Measurements from ENCODE around the gene MYO18B. TPM values are rescaled to one million over a fixed set of nuclear protein-coding genes. Genes with fewer than 3 reads are reported as not detected.

MYO18B gene
- total RNA-seq, 1 donor from 2014 or later = 0.07 TPM

GRCh38 chr22:25930083-25930482 lies 188.1 kb downstream of the MYO18B start:
- FAIRE-seq (no peak), DNase-seq (ENCODE audit: low read depth) (no peak)
- TF ChIP-seq EZH2 (IDR thresholded peaks at IDR 0.05; ENCODE audit: insufficient read depth, low read length) = no peak
- no peak for TF ChIP-seq CTCF (IDR thresholded peaks at IDR 0.05; ENCODE audit: insufficient read depth, low read depth, low read length)
- H3K9ac ChIP-seq (ENCODE audit: low read length) = no peak overlapping the region
- H3K27me3 ChIP-seq (ENCODE audit: insufficient read depth, low read length) = no peaks in the 10 kb centered on the region
- Mint-ChIP-seq H3K27me3 (ENCODE audit: low read depth, unreplicated experiment) (peaks cover 19% of the 10 kb centered on the region), H3K4me3 (ENCODE audit: unreplicated experiment) (no peak overlapping the region), H3K9me3 (ENCODE audit: unreplicated experiment) (peaks cover 3% of the 10 kb centered on the region), H3K4me1 (ENCODE audit: low read depth, unreplicated experiment) (no peaks in the 10 kb centered on the region), H3K36me3 (ENCODE audit: low read depth, unreplicated experiment) (no peaks in the 10 kb centered on the region), H3K27ac (ENCODE audit: unreplicated experiment) (no peak overlapping the region)
- H3K36me3 ChIP-seq (ENCODE audit: insufficient read depth, low read length) = no peaks in the 10 kb centered on the region
- H3K9me3 ChIP-seq (ENCODE audit: insufficient read depth, low read depth, low read length) = no peaks in the 10 kb centered on the region
- H3K79me2 ChIP-seq (ENCODE audit: insufficient read depth, low read length) = no peaks in the 10 kb centered on the region
- no peak overlapping the region for H3K4me2 ChIP-seq (ENCODE audit: low read length)
- no peaks in the 10 kb centered on the region for H4K20me1 ChIP-seq (ENCODE audit: insufficient read depth, low read length)
- H3K27ac ChIP-seq (ENCODE audit: low read depth, low read length) = no peak overlapping the region
- H2AFZ ChIP-seq (ENCODE audit: low read depth, low read length) = no peak overlapping the region
- no peaks in the 10 kb centered on the region for H3K4me1 ChIP-seq (ENCODE audit: insufficient read depth, low read length)
- no peak overlapping the region for H3K4me3 ChIP-seq (ENCODE audit: insufficient read depth, low read depth, low read length)

- no peak for DNase-seq (ENCODE audit: low read depth)
- Histone ChIP-seq H3K36me3 (ENCODE audit: insufficient read depth, low read length) (no peaks in the 10 kb centered on the region), H3K27ac (ENCODE audit: low read depth, low read length) (no peak overlapping the region), H3K79me2 (ENCODE audit: insufficient read depth, low read length) (no peaks in the 10 kb centered on the region), H3K9me3 (ENCODE audit: insufficient read depth, low read depth, low read length) (no peaks in the 10 kb centered on the region), H4K20me1 (ENCODE audit: insufficient read depth, low read length) (no peaks in the 10 kb centered on the region), H3K27me3 (ENCODE audit: insufficient read depth, low read length) (no peaks in the 10 kb centered on the region), H3K4me2 (ENCODE audit: low read length) (no peak overlapping the region), H3K9ac (ENCODE audit: low read length) (no peak overlapping the region), H2AFZ (ENCODE audit: low read depth, low read length) (no peak overlapping the region), H3K4me1 (ENCODE audit: insufficient read depth, low read length) (no peaks in the 10 kb centered on the region), H3K4me3 (ENCODE audit: insufficient read depth, low read depth, low read length) (no peak overlapping the region)
- Mint-ChIP-seq H3K4me3 (ENCODE audit: unreplicated experiment) (no peak overlapping the region), H3K4me1 (ENCODE audit: low read depth, unreplicated experiment) (peaks cover 3% of the 10 kb centered on the region), H3K27me3 (ENCODE audit: low read depth, unreplicated experiment) (peaks cover 24% of the 10 kb centered on the region), H3K36me3 (ENCODE audit: low read depth, unreplicated experiment) (no peaks in the 10 kb centered on the region), H3K27ac (ENCODE audit: unreplicated experiment) (no peak overlapping the region), H3K9me3 (ENCODE audit: unreplicated experiment) (peaks cover 3% of the 10 kb centered on the region)
- no peak for FAIRE-seq
- TF ChIP-seq CTCF (IDR thresholded peaks at IDR 0.05; ENCODE audit: insufficient read depth, low read depth, low read length) = no peak
Measured at GRCh38 chr22:25930788-25931310, 188.9 kb downstream of the MYO18B start.

GRCh38 chr22:25933158-25933788 lies 191.3 kb downstream of the MYO18B start:
- Histone ChIP-seq H2AFZ (ENCODE audit: low read depth, low read length) (no peak overlapping the region), H3K4me2 (ENCODE audit: low read length) (no peak overlapping the region), H4K20me1 (ENCODE audit: insufficient read depth, low read length) (no peaks in the 10 kb centered on the region), H3K79me2 (ENCODE audit: insufficient read depth, low read length) (no peaks in the 10 kb centered on the region), H3K9ac (ENCODE audit: low read length) (no peak overlapping the region), H3K36me3 (ENCODE audit: insufficient read depth, low read length) (no peaks in the 10 kb centered on the region), H3K9me3 (ENCODE audit: insufficient read depth, low read depth, low read length) (no peaks in the 10 kb centered on the region), H3K27ac (ENCODE audit: low read depth, low read length) (no peak overlapping the region), H3K4me3 (ENCODE audit: insufficient read depth, low read depth, low read length) (no peak overlapping the region), H3K4me1 (ENCODE audit: insufficient read depth, low read length) (no peaks in the 10 kb centered on the region), H3K27me3 (ENCODE audit: insufficient read depth, low read length) (no peaks in the 10 kb centered on the region)
- Mint-ChIP-seq H3K9me3 (ENCODE audit: unreplicated experiment) (no peaks in the 10 kb centered on the region), H3K4me1 (ENCODE audit: low read depth, unreplicated experiment) (peaks cover 3% of the 10 kb centered on the region), H3K27me3 (ENCODE audit: low read depth, unreplicated experiment) (peaks cover 19% of the 10 kb centered on the region), H3K27ac (ENCODE audit: unreplicated experiment) (no peak overlapping the region), H3K36me3 (ENCODE audit: low read depth, unreplicated experiment) (no peaks in the 10 kb centered on the region), H3K4me3 (ENCODE audit: unreplicated experiment) (no peak overlapping the region)
- FAIRE-seq (no peak), DNase-seq (ENCODE audit: low read depth) (no peak)
- TF ChIP-seq CTCF (IDR thresholded peaks at IDR 0.05; ENCODE audit: insufficient read depth, low read depth, low read length) (no peak), EZH2 (IDR thresholded peaks at IDR 0.05; ENCODE audit: insufficient read depth, low read length) (no peak)

All from astrocyte (in vitro differentiated cells and primary cell).